Esophagus muscularis mucosa (tissue), 4 donors: ENCODE data around the gene AMN1.

Source experiments
- CTCF ChIP-seq, 3 experiments: fragments of 200-600 bp in 2 of 3; fragments of 450-650 bp in 1 of 3; sonication (generic) in 2 of 3; IDR thresholded peaks; one replicate each; pipeline ENCODE4 v1.5.1; 2017 to 2019; ENCODE audit warnings: antibody characterized with exemption in 3 of 3, mild to moderate bottlenecking in 2 of 3, moderate library complexity in 1 of 3
- EP300 ChIP-seq: sonication (generic); formaldehyde crosslinking; IDR thresholded peaks from one replicate; pipeline ENCODE4 v1.6.1; 2017; ENCODE audit warnings: antibody characterized with exemption
- POLR2A ChIP-seq: fragments of 450-650 bp; IDR thresholded peaks from one replicate; pipeline ENCODE4 v1.6.1; 2017; ENCODE audit warnings: antibody characterized with exemption, moderate library complexity, mild to moderate bottlenecking, low read depth

DNA sequence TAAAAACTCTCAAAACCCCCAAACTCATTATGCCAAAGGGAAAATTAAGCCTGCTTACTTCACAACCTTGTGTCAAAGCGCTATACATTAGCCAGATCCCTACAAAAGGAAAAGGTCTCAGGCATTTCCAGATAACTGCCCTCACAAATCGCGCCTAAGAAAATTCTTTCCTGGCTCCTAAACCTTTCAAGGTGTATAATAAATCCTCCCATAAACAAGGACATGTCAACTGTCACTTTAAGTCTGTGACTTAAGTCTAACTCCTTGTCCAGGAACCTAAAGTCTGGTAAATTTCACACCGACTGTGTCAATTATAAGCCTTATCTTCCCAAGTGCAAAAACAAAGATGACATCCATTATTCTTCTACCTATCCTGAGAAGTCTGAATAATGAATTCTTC lies 73.6 kb downstream of the AMN1 start:
- TF ChIP-seq POLR2A = no peak
- TF ChIP-seq CTCF (IDR thresholded peaks at IDR 0.05) = no peak
- TF ChIP-seq EP300 = no peak
